Vagina (tissue), 2 donors: Measurements from ENCODE around the gene CABLES2.

Source experiments
- CTCF ChIP-seq, 3 experiments: fragments of 450-650 bp in 2 of 3; fragments of 200-600 bp in 1 of 3; sonication (generic) in 1 of 3; IDR thresholded peaks; one replicate each; pipeline ENCODE4 v1.5.1; 2017 to 2019; ENCODE audit warnings: antibody characterized with exemption in 3 of 3, mild to moderate bottlenecking in 2 of 3, moderate library complexity in 2 of 3
- POLR2AphosphoS5 ChIP-seq, 2 donors: sonication (generic); formaldehyde crosslinking; IDR thresholded peaks; one replicate each; pipeline ENCODE4 v1.9.0; 2017; ENCODE audit warnings: antibody characterized with exemption in 2 of 2, mild to moderate bottlenecking in 2 of 2, low read depth in 1 of 2; ENCODE audit not compliant: insufficient read depth in 1 of 2

GRCh38 chr20:62390317-62391164 is 16.5 kb downstream of the CABLES2 start:
- TF ChIP-seq POLR2AphosphoS5 (IDR thresholded peaks at IDR 0.05; ENCODE audit: insufficient read depth in 1 of 2, low read depth in 1 of 2): no peak
- no peak for TF ChIP-seq CTCF (IDR thresholded peaks at IDR 0.05)
